Lung (tissue), 12 donors: ENCODE data around the gene IL9. TPM values are rescaled to one million over a fixed set of nuclear protein-coding genes. Genes with fewer than 3 reads are reported as not detected.
"Not testable (repeated sequence)": the region's sequence is repeated elsewhere in the genome, so short reads cannot be mapped to it uniquely, and the experiment has no call there.

Experiments used
- ATAC-seq: fragments of 200-7000 bp; cut with Tn5 transposase; one replicate; pipeline ENCODE4 v1.9.1; 2020; ENCODE audit warnings: moderate number of reproducible peaks; ENCODE audit not compliant: insufficient read depth, low FRiP score
- DNase-seq, 3 donors: peaks; one replicate each; pipeline ENCODE4 v3.0.0-alpha.2; 2013 to 2017
- H3K27ac ChIP-seq, 2 donors: one replicate each; pipeline ENCODE4 v1.5.1; 2013; ENCODE audit warnings: mild to moderate bottlenecking in 2 of 2, moderate library complexity in 2 of 2, control low read depth in 1 of 2, inconsistent platforms in 1 of 2, low read depth in 1 of 2, low read length in 1 of 2
- H3K27me3 ChIP-seq, 3 donors: one replicate each; pipeline ENCODE4 v1.5.1; 2013; ENCODE audit warnings: low read length in 2 of 3; ENCODE audit not compliant: control insufficient read depth in 3 of 3, insufficient read depth in 3 of 3
- H3K36me3 ChIP-seq, 4 donors: one replicate each; pipeline ENCODE4 v1.5.1; 2013; ENCODE audit warnings: low read length in 4 of 4, mild to moderate bottlenecking in 1 of 4, moderate library complexity in 1 of 4; ENCODE audit not compliant: control insufficient read depth in 4 of 4, insufficient read depth in 4 of 4
- H3K4me1 ChIP-seq, 5 donors: one replicate each; pipeline ENCODE4 v1.5.1; 2013; ENCODE audit warnings: low read length in 5 of 5, mild to moderate bottlenecking in 2 of 5, moderate library complexity in 1 of 5; ENCODE audit not compliant: control insufficient read depth in 5 of 5, insufficient read depth in 5 of 5
- H3K4me3 ChIP-seq: one replicate; pipeline ENCODE4 v1.5.1; 2013; ENCODE audit warnings: mild to moderate bottlenecking, control low read depth, moderate library complexity
- H3K9ac ChIP-seq, 2 donors: one replicate each; pipeline ENCODE4 v1.5.1; 2013; ENCODE audit warnings: low read length in 2 of 2, control low read depth in 1 of 2; ENCODE audit not compliant: insufficient read depth in 1 of 2
- H3K9me3 ChIP-seq, 4 donors: one replicate each; pipeline ENCODE4 v1.5.1; 2013; ENCODE audit warnings: low read length in 3 of 4, mild to moderate bottlenecking in 1 of 4, moderate library complexity in 1 of 4; ENCODE audit not compliant: control insufficient read depth in 4 of 4, insufficient read depth in 3 of 4
- WGBS, 2 donors: extraction: QIAGEN DNeasy Blood & Tissue Kit; methylation state at CpG; one replicate each; pipeline ENCODE4 v1.1.7; 2013; 5-methylcytosine and 5-hydroxymethylcytosine counted together
- polyA plus RNA-seq, 2 donors: library from polyadenylated mRNA; stranded (reverse); fragments of 200-250 nt; gene quantifications; one replicate each; pipeline ENCODE4 v1.2.1, GENCODE V29; 2013
- total RNA-seq, 2 donors: library from RNA; depleted of rRNA in 1 of 2; stranded (reverse); fragments of >200 nt in 1 of 2; gene quantifications; one replicate each; pipeline ENCODE4 v1.2.1, GENCODE V29; 2014 to 2021
- TF ChIP-seq, protein P1 (sequence below): IDR thresholded peaks from 2 replicates; pipeline ENCODE4 v1.5.1; 2012; ENCODE audit warnings: mild to moderate bottlenecking; ENCODE audit errors: control extremely low read depth, extremely low read depth
- donor health status: control.
- donor health status: control.
- donor health status: Bipolar disorder and iron deficiency.
- donor health status: healthy.
- donor health status: DM: yes; HTN: yes; CAD: no.

Gene IL9
- total and polyA plus RNA-seq, 4 donors = not detected

DNA sequence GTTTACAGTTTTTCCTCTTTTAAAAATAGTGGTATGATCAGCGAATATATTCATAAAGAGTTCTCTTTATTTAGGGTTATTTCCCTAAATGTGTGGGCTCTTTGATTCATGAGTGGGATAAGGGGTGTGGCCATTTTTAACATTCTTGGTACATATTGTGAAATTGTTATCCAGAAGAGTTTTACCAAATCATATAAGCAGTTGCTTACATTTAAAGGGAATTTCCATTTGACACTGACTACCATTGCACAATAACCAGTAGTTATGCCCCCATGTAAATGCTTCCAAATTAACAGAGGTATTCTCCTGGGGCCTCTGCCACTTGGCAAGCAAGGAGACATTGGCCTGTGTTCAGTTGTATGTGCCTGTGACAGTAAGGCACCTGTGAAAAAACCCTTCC is 34.0 kb downstream of the IL9 start:
- H3K27me3 ChIP-seq = peaks cover 0 to 2% (median 0%) of the 10 kb centered on the region in 3 donors
- H3K9ac ChIP-seq = no peak overlapping the region
- H3K9me3 ChIP-seq = peaks cover 0 to 3% (median 0%) of the 10 kb centered on the region in 4 donors
- no peaks in the 10 kb centered on the region for H3K36me3 ChIP-seq
- TF ChIP-seq, protein P1, sequence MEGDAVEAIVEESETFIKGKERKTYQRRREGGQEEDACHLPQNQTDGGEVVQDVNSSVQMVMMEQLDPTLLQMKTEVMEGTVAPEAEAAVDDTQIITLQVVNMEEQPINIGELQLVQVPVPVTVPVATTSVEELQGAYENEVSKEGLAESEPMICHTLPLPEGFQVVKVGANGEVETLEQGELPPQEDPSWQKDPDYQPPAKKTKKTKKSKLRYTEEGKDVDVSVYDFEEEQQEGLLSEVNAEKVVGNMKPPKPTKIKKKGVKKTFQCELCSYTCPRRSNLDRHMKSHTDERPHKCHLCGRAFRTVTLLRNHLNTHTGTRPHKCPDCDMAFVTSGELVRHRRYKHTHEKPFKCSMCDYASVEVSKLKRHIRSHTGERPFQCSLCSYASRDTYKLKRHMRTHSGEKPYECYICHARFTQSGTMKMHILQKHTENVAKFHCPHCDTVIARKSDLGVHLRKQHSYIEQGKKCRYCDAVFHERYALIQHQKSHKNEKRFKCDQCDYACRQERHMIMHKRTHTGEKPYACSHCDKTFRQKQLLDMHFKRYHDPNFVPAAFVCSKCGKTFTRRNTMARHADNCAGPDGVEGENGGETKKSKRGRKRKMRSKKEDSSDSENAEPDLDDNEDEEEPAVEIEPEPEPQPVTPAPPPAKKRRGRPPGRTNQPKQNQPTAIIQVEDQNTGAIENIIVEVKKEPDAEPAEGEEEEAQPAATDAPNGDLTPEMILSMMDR = no peak
- WGBS, 2 donors = 79 to 89% methylated on average over 1 of the region's 1 CpG
- ATAC-seq (no peak), DNase-seq (peak in 1 of 3 donors; percentile 22)
- H3K27ac ChIP-seq = no peak overlapping the region
- no peak overlapping the region for H3K4me3 ChIP-seq
- peaks cover 0 to 6% (median 0%) of the 10 kb centered on the region in 5 donors for H3K4me1 ChIP-seq

- 60 to 72% methylated on average over 1 of the region's 1 CpG for WGBS, 2 donors
- TF ChIP-seq, protein P1 = no peak
- no peak for ATAC-seq
Measured at GRCh38 chr5:135859641-135860040, 36.0 kb downstream of the IL9 start.

DNA sequence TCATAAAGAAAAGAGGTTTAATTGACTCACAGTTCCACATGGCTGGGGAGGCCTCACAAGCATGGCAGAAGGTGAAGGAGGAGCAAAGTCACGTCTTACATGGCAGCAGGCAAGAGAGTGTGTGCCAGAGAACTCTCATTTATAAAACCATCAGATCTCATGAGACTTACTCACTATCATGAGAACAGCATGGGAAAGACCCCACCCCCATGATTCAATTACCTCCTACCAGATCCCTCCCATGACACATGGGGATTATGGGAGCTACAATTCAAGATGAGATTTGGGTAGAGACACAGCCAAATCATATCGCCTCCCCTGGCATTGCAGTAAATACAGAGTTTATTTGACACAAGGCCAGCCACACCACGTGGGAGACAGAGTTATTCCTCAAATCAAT is 36.5 kb downstream of the IL9 start:
- not testable (repeated sequence) for ATAC-seq, H3K36me3 ChIP-seq, DNase-seq, H3K27me3 ChIP-seq, H3K27ac ChIP-seq, H3K9ac ChIP-seq, H3K4me1 ChIP-seq, H3K4me3 ChIP-seq, H3K9me3 ChIP-seq
- WGBS, 2 donors = 66 to 72% methylated on average over 3 of the region's 3 CpGs

More at GRCh38 chr5:135859641-135860040, 36.0 kb downstream of the IL9 start:
- Histone ChIP-seq H3K36me3 (no peaks in the 10 kb centered on the region), H3K9me3 (peaks cover 0 to 7% (median 0%) of the 10 kb centered on the region in 4 donors), H3K27me3 (peaks cover 0 to 2% (median 0%) of the 10 kb centered on the region in 3 donors), H3K4me3 (no peak overlapping the region), H3K27ac (no peak overlapping the region), H3K4me1 (no peaks in the 10 kb centered on the region), H3K9ac (no peak overlapping the region)
- no peak for DNase-seq

DNA sequence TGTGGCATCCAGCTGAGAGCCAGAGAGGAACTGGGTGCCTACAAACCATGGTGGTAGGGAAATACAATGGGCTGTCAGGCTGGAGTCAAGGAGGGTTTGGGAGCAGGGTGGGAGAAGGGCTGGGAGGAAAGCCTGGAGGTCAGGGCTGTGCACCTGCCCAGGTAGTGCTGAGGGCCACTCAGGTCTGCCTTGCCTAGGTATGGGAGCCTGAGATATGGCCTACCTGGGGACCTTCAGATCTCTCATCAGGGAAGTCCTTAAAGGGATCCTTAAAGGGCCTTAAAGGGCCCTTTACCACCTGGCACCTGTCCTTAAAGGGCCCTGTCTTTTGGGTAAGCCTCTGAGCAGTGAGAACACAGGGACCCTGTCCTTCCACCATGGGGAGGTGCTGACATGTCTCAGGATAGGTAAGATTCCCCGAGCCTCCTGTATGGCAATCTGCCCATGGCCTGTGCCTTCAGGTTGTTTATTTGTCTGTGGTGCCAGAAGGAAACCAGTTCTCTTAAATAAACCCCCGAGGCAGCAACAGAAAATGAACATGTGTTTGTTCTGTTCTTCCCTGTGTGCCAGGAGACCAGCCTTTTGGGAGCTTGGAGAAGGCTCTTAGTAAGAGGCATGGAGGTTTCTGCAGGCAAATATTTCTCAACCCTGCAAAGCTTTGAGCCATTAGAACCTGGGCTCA is 37.9 kb downstream of the IL9 start:
- H3K9ac ChIP-seq = no peak overlapping the region
- H3K36me3 ChIP-seq = no peaks in the 10 kb centered on the region
- H3K27me3 ChIP-seq = peaks cover 0 to 1% (median 0%) of the 10 kb centered on the region in 3 donors
- no peak overlapping the region for H3K27ac ChIP-seq
- H3K9me3 ChIP-seq = peaks cover 0 to 5% (median 1%) of the 10 kb centered on the region in 4 donors
- H3K4me3 ChIP-seq = no peak overlapping the region
- no peak for ATAC-seq
- WGBS, 2 donors = 51 to 62% methylated on average over 2 of the region's 2 CpGs
- TF ChIP-seq, protein P1 = no peak
- DNase-seq = no peak
- no peaks in the 10 kb centered on the region for H3K4me1 ChIP-seq
